Bronchial epithelial cell (primary cell): ENCODE results near the gene SUMF1. TPM values are rescaled to one million over a fixed set of nuclear protein-coding genes. Genes with fewer than 3 reads are reported as not detected.

Experiments
- DNase-seq: peaks from one replicate; pipeline ENCODE4 v3.0.0-alpha.2; 2010; ENCODE audit warnings: low read depth
- FAIRE-seq: peaks from 2 replicates; lab custom pipeline; 2011; peaks lifted over from hg19 to GRCh38; lab: Jason Lieb, UNC
- H3K27me3 ChIP-seq: 2 replicates; pipeline ENCODE4 v1.5.1; 2011; ENCODE audit warnings: low read length; ENCODE audit not compliant: control insufficient read depth, insufficient read depth
- H3K36me3 ChIP-seq: 2 replicates; pipeline ENCODE4 v1.5.1; 2011; ENCODE audit warnings: low read length; ENCODE audit not compliant: control insufficient read depth, insufficient read depth
- H3K4me3 ChIP-seq: 2 replicates; pipeline ENCODE4 v1.5.1; 2011; ENCODE audit warnings: mild to moderate bottlenecking, low read depth, low read length, control low read depth
- CTCF ChIP-seq: IDR thresholded peaks from 2 replicates; pipeline ENCODE4 v1.5.1; 2011; ENCODE audit warnings: mild to moderate bottlenecking, moderate library complexity, low read length, control low read depth, inconsistent platforms; ENCODE audit not compliant: insufficient read depth, severe bottlenecking
- total RNA-seq: library from RNA; depleted of rRNA; stranded (reverse); fragments of >200 nt; gene quantifications from 2 replicates; pipeline ENCODE4 v1.2.1, GENCODE V29; 2014

The SUMF1 gene
- total RNA-seq, 1 donor from 2014 or later: 44.5 TPM

GRCh38 chr3:4495294-4496086 is 28.4 kb upstream of the SUMF1 start:
- Histone ChIP-seq H3K36me3 (no peaks in the 10 kb centered on the region), H3K4me3 (no peak overlapping the region), H3K27me3 (no peaks in the 10 kb centered on the region)
- FAIRE-seq (no peak), DNase-seq (no peak)
- no peak for TF ChIP-seq CTCF

GRCh38 chr3:4494895-4495264 is 27.8 kb upstream of the SUMF1 start:
- TF ChIP-seq CTCF: no peak
- DNase-seq (no peak), FAIRE-seq (no peak)
- Histone ChIP-seq H3K36me3 (no peaks in the 10 kb centered on the region), H3K27me3 (no peaks in the 10 kb centered on the region), H3K4me3 (no peak overlapping the region)

- DNase-seq (no peak), FAIRE-seq (no peak)
- H3K36me3 ChIP-seq: no peaks in the 10 kb centered on the region
- peak overlapping the region; percentile 83 for H3K4me3 ChIP-seq
- no peak for TF ChIP-seq CTCF
- no peaks in the 10 kb centered on the region for H3K27me3 ChIP-seq
Measured at GRCh38 chr3:4493941-4494894, 27.1 kb upstream of the SUMF1 start.

GRCh38 chr3:4493014-4493940 is 26.2 kb upstream of the SUMF1 start, which contains the start of gene ITPR1:
ITPR1 (plus strand) TSS chr3:4493348; CDS start chr3:4516492, 23,144 bp downstream.
- no peak for FAIRE-seq

More at GRCh38 chr3:4493014-4493940, 26.2 kb upstream of the SUMF1 start, which contains the start of gene ITPR1:
- Histone ChIP-seq H3K4me3 (peak within 1 kb of the TSS; percentile 83), H3K27me3 (no peaks in the 10 kb centered on the region), H3K36me3 (no peaks in the 10 kb centered on the region)
- DNase-seq: peak; percentile 94
- no peak for TF ChIP-seq CTCF
